Activated T-cell treated with anti-CD3 and anti-CD28 coated beads, Interleukin-2, amount 50 U/mL, for 4 hours (primary cell): ENCODE measurements around the gene CDH23. TPM values are rescaled to one million over a fixed set of nuclear protein-coding genes. Genes with fewer than 3 reads are reported as not detected.

ENCODE experiments used
- ATAC-seq, 2 donors: fragments of 200-7000 bp; cut with Tn5 transposase; one replicate each; pipeline ENCODE4 v1.10.0; 2021
- DNase-seq: peaks from one replicate; pipeline ENCODE4 v3.0.0-alpha.2; 2020
- H3K27me3 Mint-ChIP-seq: one replicate; pipeline ENCODE4 v1.8.0; 2021; ENCODE audit warnings: low read depth, mixed read lengths
- H3K36me3 Mint-ChIP-seq: one replicate; pipeline ENCODE4 v1.8.0; 2022; ENCODE audit warnings: mixed read lengths; ENCODE audit not compliant: insufficient read depth
- H3K4me1 Mint-ChIP-seq: one replicate; pipeline ENCODE4 v1.8.0; 2021; ENCODE audit warnings: low read depth, mixed read lengths
- H3K4me3 Mint-ChIP-seq: one replicate; pipeline ENCODE4 v1.8.0; 2021; ENCODE audit warnings: mild to moderate bottlenecking, moderate library complexity, mixed read lengths
- H3K9me3 Mint-ChIP-seq: one replicate; pipeline ENCODE4 v1.8.0; 2021; ENCODE audit warnings: mixed read lengths
- total RNA-seq, 3 donors: library from RNA; stranded (reverse); gene quantifications; one replicate each; pipeline ENCODE4 v1.2.1, GENCODE V29; 2021

The CDH23 gene
- total RNA-seq, 3 donors from 2014 or later: 0.71 to 1.2 (median 1.1) TPM

DNA sequence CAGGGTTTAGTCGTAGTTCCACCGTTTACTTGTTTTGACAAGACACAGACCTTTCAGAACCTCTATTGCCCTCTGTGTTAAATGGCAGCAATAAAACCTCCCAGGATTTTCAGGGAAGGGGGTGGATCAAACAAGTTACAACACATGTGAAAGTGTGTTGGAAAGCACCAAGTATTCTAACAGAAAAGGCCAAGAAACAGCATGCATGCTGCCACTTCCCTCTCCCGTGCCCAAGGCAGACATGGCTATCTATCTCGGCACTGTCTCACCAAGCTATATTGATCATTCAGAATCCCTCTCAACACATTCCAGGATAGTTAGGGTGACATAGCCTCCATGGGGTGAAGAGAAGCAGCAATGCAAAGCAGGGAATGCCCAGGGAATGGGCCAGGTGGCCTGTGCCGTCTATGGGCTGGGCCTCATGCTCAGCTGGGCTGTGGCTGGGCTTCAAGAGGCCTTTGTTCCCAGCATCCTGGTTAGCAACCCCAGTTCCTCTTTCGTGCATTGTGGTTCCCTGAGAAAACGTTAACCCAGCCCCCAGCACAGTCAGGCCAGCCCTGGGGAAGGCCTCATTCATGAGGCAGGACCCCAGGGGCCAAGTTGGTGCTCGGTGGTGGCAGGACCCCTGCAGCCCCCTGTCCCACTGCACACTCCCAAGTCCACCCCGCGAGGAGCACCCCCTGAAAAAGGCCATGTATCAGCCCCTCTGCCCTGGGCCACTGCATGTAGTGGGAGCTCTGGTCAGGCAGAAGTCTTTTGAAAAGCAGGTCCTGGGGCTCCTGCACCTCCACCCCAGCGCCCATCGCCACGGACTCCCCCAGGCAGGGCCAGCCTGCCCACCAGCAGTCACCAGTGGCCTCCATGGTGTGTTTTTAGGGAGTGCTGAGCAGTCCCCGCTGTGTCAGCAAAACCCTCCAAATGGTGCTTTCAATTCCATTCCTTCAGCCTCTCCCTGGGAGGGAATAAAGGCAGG, 351.1 kb downstream of the CDH23 start:
- H3K36me3 Mint-ChIP-seq: peaks cover 36% of the 10 kb centered on the region
- DNase-seq: no peak
- peaks cover 98% of the 10 kb centered on the region for H3K4me1 Mint-ChIP-seq
- H3K9me3 Mint-ChIP-seq: no peaks in the 10 kb centered on the region
- no peaks in the 10 kb centered on the region for H3K27me3 Mint-ChIP-seq
- H3K4me3 Mint-ChIP-seq: peak overlapping the region; percentile 8
- ATAC-seq: peak in 1 of 2 donors; percentile 8

DNA sequence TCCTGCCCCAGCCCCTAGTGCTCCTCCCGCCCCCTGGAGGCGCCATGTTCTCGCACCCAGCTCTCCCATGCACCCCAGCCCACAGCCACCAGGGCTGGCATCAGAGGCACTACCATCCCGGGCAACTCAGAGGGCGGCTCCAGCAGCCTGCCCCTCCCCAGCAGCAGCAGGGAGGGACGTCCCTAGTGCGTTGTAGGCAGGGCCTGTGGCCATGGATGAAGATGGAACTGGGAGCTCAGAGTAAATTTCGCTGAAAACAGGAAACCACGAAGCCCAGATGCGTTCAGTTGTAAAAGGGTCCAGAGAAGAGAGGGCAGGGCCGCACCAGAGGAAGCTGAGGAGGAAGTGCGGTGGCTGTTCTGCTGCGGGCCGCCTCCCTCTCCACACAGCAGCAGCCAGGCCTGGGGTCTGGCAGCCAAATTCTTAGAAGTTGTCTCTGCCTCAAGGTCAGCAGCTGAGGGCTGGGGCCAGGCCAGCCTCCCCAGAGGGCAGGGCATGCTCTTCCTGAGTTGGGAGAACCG, 352.0 kb downstream of the CDH23 start:
- H3K9me3 Mint-ChIP-seq: no peaks in the 10 kb centered on the region
- peak; percentile 55 for DNase-seq
- no peaks in the 10 kb centered on the region for H3K27me3 Mint-ChIP-seq
- peaks cover 45% of the 10 kb centered on the region for H3K36me3 Mint-ChIP-seq
- peaks cover 98% of the 10 kb centered on the region for H3K4me1 Mint-ChIP-seq
- peak overlapping the region; percentile 63 for H3K4me3 Mint-ChIP-seq
- ATAC-seq: peak; percentile 64 to 68

DNA sequence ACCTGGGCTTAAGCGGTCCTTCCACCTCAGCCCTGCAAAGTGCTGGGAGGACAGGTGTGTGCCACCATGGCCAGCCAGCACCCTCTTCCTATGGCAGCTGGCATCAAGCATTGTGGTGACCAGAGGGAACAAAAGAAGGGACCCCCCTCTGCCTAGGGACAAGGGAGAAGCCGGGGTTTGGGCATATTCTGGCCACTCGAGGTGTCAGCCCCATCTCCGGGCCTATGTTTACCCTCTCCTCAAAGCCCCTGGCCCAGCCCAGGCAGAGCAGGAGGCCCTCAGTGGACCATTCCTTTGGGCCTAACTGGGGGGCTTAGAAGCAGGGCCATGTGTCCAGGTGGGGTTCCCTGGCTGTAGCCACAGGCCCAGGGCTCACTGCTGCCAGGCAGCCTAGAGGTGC, 352.7 kb downstream of the CDH23 start:
- ATAC-seq (no peak), DNase-seq (no peak)
- Mint-ChIP-seq H3K27me3 (no peaks in the 10 kb centered on the region), H3K4me3 (peak overlapping the region; percentile 63), H3K4me1 (peaks cover 98% of the 10 kb centered on the region), H3K36me3 (peaks cover 51% of the 10 kb centered on the region), H3K9me3 (no peaks in the 10 kb centered on the region)

DNA sequence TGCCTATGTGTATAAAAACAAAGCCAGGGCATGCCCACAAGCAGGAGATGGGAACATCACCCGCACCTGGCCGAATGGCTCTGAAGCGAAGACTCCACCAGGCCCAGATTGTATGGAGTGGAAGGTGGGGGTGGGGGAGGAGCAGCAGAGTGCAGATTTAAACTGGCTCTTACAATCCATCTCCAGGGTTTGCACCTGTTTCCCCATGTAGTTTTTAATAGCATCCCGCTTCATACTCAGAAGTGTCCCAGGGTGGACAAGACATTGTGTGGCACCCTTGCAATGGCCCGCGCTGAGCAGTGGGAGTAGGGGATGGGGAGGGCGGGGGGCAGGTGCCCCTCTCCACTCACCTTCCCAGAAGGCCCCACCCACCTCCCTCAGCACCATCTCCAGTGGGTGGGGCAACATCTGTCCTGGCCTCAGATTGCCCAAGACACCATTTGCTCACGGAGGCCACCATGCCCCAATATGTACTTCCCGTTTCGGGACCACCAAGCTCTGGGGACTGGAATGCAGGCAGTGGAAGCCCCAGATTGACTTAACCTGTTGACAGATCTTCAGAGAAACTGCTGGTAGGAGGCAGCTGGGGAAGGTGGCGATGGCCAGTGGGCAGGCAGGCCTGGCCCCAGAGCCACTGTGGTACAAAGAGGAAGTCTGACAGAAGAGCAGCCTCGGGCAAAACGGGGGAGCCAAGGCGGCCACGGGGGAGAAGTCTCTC, 353.6 kb downstream of the CDH23 start:
- peaks cover 53% of the 10 kb centered on the region for H3K36me3 Mint-ChIP-seq
- no peak for ATAC-seq
- H3K27me3 Mint-ChIP-seq: no peaks in the 10 kb centered on the region
- no peak for DNase-seq
- no peaks in the 10 kb centered on the region for H3K9me3 Mint-ChIP-seq
- H3K4me1 Mint-ChIP-seq: peaks cover 97% of the 10 kb centered on the region
- no peak overlapping the region for H3K4me3 Mint-ChIP-seq

DNA sequence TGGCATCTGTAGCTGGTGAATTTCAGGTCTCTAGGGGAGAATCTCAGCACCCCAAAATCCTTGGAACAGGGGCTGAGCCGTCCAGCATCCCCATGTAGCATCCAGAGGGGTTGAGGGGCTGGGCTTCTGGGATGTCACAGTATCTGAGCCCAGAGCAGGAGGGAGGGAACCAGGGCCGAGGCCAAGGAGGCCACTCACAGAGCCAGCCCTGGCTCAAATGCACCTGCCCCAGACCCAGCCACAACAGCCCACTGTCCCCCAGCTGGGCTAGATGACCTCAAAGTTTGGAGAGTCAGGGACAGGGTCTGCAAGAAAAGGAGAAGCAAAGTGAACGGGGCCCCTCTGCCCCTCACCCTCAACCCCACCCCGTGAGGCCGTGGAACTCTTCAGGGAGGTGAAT, 354.3 kb downstream of the CDH23 start:
- Mint-ChIP-seq H3K27me3 (no peaks in the 10 kb centered on the region), H3K9me3 (no peaks in the 10 kb centered on the region), H3K4me1 (peaks cover 96% of the 10 kb centered on the region), H3K4me3 (no peak overlapping the region), H3K36me3 (peaks cover 53% of the 10 kb centered on the region)
- no peak for DNase-seq
- ATAC-seq: no peak

GRCh38 chr10:71751515-71752224, 354.9 kb downstream of the CDH23 start:
- peaks cover 96% of the 10 kb centered on the region for H3K4me1 Mint-ChIP-seq
- no peak overlapping the region for H3K4me3 Mint-ChIP-seq
- H3K36me3 Mint-ChIP-seq: peaks cover 60% of the 10 kb centered on the region
- no peaks in the 10 kb centered on the region for H3K27me3 Mint-ChIP-seq
- ATAC-seq: no peak
- no peaks in the 10 kb centered on the region for H3K9me3 Mint-ChIP-seq
- DNase-seq: no peak

DNA sequence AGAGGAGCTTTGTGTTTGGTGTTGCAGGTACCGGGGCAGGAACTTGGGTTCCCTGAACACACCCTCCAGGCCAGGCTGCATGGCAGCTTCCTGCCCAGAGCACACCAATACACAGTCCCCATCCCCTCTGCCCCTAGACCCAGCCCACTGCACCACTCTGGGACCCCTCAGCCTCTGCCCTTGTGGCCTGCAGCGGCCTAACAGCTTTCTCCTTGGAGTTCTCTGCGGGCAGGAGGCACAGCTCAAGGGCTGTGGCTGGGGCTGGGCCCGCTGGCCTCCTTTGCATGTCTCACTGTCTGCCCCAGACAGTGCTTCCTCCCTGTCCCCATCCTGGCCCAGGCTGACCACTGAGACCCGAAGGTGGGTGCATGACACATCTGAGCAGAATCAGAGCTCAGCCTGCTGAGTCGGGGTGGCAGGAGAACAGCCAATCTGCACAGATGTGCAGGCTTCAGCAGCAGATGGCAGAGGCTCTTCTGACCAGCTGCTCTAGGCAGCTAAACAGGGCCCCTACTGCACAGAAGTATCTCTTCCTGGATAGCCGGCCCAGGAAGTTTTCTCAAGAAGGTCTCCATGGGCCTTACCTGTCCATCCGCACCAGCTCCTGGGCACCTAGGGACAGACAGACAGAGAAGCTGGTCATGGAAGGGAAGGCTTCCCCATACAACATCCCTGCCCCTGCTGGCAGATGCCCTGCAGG, 355.8 kb downstream of the CDH23 start:
- DNase-seq (no peak), ATAC-seq (no peak)
- H3K9me3 Mint-ChIP-seq: no peaks in the 10 kb centered on the region
- H3K36me3 Mint-ChIP-seq: peaks cover 66% of the 10 kb centered on the region
- no peak overlapping the region for H3K4me3 Mint-ChIP-seq
- no peaks in the 10 kb centered on the region for H3K27me3 Mint-ChIP-seq
- H3K4me1 Mint-ChIP-seq: peaks cover 96% of the 10 kb centered on the region

DNA sequence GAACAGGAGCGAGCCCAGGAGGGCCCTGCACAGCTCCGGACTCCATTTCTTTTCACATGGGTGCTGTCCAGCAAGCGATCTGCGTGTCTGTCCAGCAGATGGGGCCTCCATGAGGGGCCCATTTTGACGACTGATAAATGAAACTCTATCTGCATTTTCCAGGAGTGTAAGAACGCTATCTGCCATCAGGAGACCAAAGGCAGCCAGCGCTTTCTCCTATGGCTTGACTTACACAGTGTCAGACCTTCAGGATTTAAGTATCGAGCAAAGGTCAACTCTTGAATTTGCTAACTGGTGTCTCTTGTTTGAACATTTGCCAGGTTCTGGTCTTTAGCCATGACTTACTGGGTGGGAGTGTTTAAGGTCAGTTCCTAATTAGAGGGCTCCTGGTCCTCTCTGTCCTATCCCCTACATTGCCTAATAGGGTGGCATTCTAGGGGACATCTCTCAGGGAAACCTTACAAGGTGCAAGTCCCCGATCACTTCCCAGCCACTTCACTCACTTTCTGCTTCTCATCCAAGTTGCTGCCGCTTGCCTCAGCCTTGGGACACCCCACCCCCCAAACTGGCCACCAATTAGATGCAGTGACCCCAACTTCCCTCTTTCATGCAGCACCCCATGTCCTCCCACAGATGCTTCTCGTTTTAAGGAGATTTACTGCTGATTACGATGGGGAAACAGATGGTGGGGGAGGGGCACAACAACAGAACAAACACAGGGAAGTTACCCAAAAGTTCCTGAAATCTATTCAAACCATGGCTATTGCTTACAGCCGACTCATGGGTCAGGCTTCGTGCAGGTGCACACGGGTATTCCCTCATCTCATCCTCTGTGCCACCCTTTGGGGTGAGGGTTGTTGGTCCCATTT, 356.6 kb downstream of the CDH23 start:
- H3K27me3 Mint-ChIP-seq: no peaks in the 10 kb centered on the region
- no peak overlapping the region for H3K4me3 Mint-ChIP-seq
- DNase-seq: no peak
- H3K4me1 Mint-ChIP-seq: peaks cover 96% of the 10 kb centered on the region
- H3K9me3 Mint-ChIP-seq: no peaks in the 10 kb centered on the region
- ATAC-seq: no peak
- H3K36me3 Mint-ChIP-seq: peaks cover 69% of the 10 kb centered on the region

- ATAC-seq (no peak), DNase-seq (no peak)
- H3K27me3 Mint-ChIP-seq: no peaks in the 10 kb centered on the region
- peaks cover 67% of the 10 kb centered on the region for H3K36me3 Mint-ChIP-seq
- H3K4me3 Mint-ChIP-seq: no peak overlapping the region
- peaks cover 95% of the 10 kb centered on the region for H3K4me1 Mint-ChIP-seq
- H3K9me3 Mint-ChIP-seq: no peaks in the 10 kb centered on the region
These were observed 357.3 kb downstream of the CDH23 start for GRCh38 chr10:71753960-71754505.

DNA sequence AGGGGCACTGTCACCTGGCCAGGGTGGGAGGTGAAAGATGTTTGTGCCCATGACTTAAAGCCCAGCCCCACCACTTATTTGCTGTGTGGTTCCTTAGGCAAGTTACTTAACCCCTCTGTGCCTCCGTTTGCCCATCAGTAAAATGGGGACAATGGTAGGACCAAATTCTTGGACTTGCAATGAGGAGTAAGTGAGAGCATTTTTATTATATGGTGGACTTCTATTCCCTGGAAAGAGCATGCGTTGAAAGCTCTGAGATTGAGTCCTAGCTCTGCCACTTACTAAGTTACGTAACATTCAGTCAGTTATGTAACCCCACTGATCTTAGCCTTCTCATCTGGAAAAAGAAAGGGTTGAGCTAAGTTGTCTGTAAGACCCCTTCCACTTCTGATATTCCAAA, 357.8 kb downstream of the CDH23 start:
- Mint-ChIP-seq H3K4me1 (peaks cover 91% of the 10 kb centered on the region), H3K4me3 (no peak overlapping the region), H3K27me3 (no peaks in the 10 kb centered on the region), H3K9me3 (no peaks in the 10 kb centered on the region), H3K36me3 (peaks cover 65% of the 10 kb centered on the region)
- DNase-seq (no peak), ATAC-seq (no peak)

GRCh38 chr10:71755179-71755879, 358.6 kb downstream of the CDH23 start:
- ATAC-seq (no peak), DNase-seq (no peak)
- H3K4me1 Mint-ChIP-seq: peaks cover 85% of the 10 kb centered on the region
- no peaks in the 10 kb centered on the region for H3K9me3 Mint-ChIP-seq
- no peak overlapping the region for H3K4me3 Mint-ChIP-seq
- H3K27me3 Mint-ChIP-seq: no peaks in the 10 kb centered on the region
- H3K36me3 Mint-ChIP-seq: peaks cover 58% of the 10 kb centered on the region
